Mammary epithelial cell (primary cell): Measurements from ENCODE around the gene TAS1R2.

ENCODE experiments used
- EZH2 ChIP-seq: IDR thresholded peaks from 2 replicates; pipeline ENCODE4 v1.6.1; 2012; ENCODE audit warnings: low read length, inconsistent platforms, borderline replicate concordance
- TF ChIP-seq, protein P1 (sequence below), 2 donors: IDR thresholded peaks in 1 of 2; conservative IDR thresholded peaks in 1 of 2; 2 replicates each; pipeline ENCODE4 v1.5.1; 2011 to 2012; ENCODE audit warnings: inconsistent platforms in 2 of 2, low read length in 2 of 2, mild to moderate bottlenecking in 2 of 2, control low read depth in 1 of 2, low read depth in 1 of 2; ENCODE audit not compliant: insufficient read depth in 1 of 2; ENCODE audit errors: extremely low read depth in 1 of 2

DNA sequence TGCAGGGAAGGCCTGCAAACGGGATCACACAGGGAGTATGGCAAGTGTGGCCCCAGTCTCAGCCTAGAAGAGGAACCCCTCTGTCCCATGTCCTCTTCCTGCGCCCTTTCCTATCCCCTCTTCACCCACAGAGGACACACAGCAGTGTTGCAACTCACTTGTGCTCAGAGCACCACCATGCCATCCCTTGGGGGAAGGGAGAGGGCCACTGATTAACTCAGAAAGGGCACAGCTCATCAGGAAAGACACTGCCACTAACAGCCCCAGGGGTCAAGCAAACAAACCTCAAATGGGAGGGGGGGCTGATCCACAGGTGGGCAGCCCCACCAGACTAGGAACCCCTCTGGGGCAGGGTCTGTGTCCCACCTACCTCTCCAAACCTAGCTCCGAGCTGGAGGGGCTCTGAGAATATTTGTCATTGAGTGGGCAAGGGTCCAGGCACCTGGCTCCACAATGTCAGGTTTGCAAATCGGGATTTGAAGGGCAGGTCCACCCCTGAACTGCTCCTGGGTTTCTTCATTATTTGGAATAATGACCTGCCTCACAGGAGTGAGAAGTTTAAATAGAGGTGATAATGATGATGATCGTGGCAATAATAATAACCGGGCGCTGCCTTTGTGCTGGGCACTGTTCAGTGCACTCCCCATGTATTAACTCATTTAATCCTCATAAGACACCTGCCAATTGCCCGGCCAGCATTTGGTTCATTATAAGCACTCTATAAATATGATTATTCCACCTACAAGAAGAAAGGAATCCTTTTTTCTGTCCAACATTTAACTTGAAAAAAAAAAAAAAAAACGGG lies 41.9 kb upstream of the TAS1R2 start:
- TF ChIP-seq, protein P1, sequence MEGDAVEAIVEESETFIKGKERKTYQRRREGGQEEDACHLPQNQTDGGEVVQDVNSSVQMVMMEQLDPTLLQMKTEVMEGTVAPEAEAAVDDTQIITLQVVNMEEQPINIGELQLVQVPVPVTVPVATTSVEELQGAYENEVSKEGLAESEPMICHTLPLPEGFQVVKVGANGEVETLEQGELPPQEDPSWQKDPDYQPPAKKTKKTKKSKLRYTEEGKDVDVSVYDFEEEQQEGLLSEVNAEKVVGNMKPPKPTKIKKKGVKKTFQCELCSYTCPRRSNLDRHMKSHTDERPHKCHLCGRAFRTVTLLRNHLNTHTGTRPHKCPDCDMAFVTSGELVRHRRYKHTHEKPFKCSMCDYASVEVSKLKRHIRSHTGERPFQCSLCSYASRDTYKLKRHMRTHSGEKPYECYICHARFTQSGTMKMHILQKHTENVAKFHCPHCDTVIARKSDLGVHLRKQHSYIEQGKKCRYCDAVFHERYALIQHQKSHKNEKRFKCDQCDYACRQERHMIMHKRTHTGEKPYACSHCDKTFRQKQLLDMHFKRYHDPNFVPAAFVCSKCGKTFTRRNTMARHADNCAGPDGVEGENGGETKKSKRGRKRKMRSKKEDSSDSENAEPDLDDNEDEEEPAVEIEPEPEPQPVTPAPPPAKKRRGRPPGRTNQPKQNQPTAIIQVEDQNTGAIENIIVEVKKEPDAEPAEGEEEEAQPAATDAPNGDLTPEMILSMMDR (conservative IDR thresholded peaks at IDR 0.05 in 1 of 2, IDR thresholded peaks at IDR 0.05 in 1 of 2; ENCODE audit: extremely low read depth in 1 of 2, insufficient read depth in 1 of 2, low read depth in 1 of 2, low read length in 2 of 2): no peak
- no peak for TF ChIP-seq EZH2
